Breast epithelium (tissue), 4 donors: ENCODE data around the gene SRRM3. TPM values are rescaled to one million over a fixed set of nuclear protein-coding genes. Genes with fewer than 3 reads are reported as not detected.
"Not testable (repeated sequence)": the region's sequence is repeated elsewhere in the genome, so short reads cannot be mapped to it uniquely, and the experiment has no call there.

ENCODE experiments used
- DNase-seq, 2 donors: peaks; one replicate each; pipeline ENCODE4 v3.0.0-alpha.2; 2019; ENCODE audit warnings: low spot score in 2 of 2
- H3K27ac ChIP-seq, 2 donors: fragments of 200-600 bp; sonication (generic) in 1 of 2; one replicate each; pipeline ENCODE4 v1.5.1; 2016 to 2019; ENCODE audit warnings: mild to moderate bottlenecking in 1 of 2
- H3K27me3 ChIP-seq, 2 donors: fragments of 200-600 bp; sonication (generic) in 1 of 2; one replicate each; pipeline versions ENCODE4 v1.5.1 to v1.6.0; 2017 to 2019; ENCODE audit warnings: control low read depth in 1 of 2, mild to moderate bottlenecking in 1 of 2
- H3K36me3 ChIP-seq: fragments of 200-600 bp; one replicate; pipeline ENCODE4 v1.5.1; 2019
- H3K4me1 ChIP-seq, 2 donors: fragments of 200-600 bp; sonication (generic); one replicate each; pipeline ENCODE4 v1.5.1; 2016 to 2019; ENCODE audit warnings: control low read depth in 1 of 2
- H3K4me3 ChIP-seq, 3 donors: fragments of 200-600 bp; sonication (generic); 1 replicate in 2 of 3; 2 replicates in 1 of 3; pipeline ENCODE4 v1.5.1; 2016 to 2019; ENCODE audit warnings: mild to moderate bottlenecking in 3 of 3, moderate library complexity in 2 of 3
- H3K9me3 ChIP-seq, 2 donors: fragments of 200-600 bp; sonication (generic) in 1 of 2; one replicate each; pipeline ENCODE4 v1.5.1; 2016 to 2019; ENCODE audit warnings: control low read depth in 1 of 2
- POLR2A ChIP-seq: fragments of 450-650 bp; IDR thresholded peaks from one replicate; pipeline ENCODE4 v1.6.1; 2016; ENCODE audit warnings: antibody characterized with exemption, mild to moderate bottlenecking, moderate library complexity
- POLR2AphosphoS5 ChIP-seq, 3 donors: sonication (generic); formaldehyde crosslinking; IDR thresholded peaks; one replicate each; pipeline ENCODE4 v1.6.1; 2017; ENCODE audit warnings: antibody characterized with exemption in 3 of 3
- intact Hi-C: fragments of 100-400 bp; cut with DNase I; formaldehyde crosslinking; loops from one replicate; pipeline ENCODE4 v1.15.1; 2023; ENCODE audit warnings: low total_unique reads
- total RNA-seq, 3 donors: library from RNA; depleted of rRNA; stranded (reverse); fragments of >200 nt; gene quantifications; one replicate each; pipeline ENCODE4 v1.1.0, GENCODE V29; 2016
- TF ChIP-seq, protein P1 (sequence below), 3 donors: fragments of 450-650 bp; IDR thresholded peaks; one replicate each; pipeline ENCODE4 v1.5.1; 2016 to 2017; ENCODE audit warnings: antibody characterized with exemption in 3 of 3, mild to moderate bottlenecking in 3 of 3, moderate library complexity in 3 of 3

Gene SRRM3, protein sequence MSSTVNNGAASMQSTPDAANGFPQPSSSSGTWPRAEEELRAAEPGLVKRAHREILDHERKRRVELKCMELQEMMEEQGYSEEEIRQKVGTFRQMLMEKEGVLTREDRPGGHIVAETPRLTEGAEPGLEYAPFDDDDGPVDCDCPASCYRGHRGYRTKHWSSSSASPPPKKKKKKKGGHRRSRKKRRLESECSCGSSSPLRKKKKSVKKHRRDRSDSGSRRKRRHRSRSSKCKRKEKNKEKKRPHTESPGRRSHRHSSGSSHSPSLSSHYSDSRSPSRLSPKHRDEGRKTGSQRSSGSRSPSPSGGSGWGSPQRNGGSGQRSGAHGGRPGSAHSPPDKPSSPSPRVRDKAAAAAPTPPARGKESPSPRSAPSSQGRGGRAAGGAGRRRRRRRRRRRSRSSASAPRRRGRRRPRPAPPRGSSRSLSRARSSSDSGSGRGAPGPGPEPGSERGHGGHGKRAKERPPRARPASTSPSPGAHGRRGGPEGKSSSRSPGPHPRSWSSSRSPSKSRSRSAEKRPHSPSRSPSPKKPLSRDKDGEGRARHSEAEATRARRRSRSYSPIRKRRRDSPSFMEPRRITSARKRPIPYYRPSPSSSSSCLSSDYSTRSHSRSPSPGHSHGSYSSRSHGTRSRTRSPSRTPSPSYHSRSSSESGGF
- total RNA-seq = 1 to 10 TPM; 3.4 to 7.9 (median 3.4) TPM

DNA sequence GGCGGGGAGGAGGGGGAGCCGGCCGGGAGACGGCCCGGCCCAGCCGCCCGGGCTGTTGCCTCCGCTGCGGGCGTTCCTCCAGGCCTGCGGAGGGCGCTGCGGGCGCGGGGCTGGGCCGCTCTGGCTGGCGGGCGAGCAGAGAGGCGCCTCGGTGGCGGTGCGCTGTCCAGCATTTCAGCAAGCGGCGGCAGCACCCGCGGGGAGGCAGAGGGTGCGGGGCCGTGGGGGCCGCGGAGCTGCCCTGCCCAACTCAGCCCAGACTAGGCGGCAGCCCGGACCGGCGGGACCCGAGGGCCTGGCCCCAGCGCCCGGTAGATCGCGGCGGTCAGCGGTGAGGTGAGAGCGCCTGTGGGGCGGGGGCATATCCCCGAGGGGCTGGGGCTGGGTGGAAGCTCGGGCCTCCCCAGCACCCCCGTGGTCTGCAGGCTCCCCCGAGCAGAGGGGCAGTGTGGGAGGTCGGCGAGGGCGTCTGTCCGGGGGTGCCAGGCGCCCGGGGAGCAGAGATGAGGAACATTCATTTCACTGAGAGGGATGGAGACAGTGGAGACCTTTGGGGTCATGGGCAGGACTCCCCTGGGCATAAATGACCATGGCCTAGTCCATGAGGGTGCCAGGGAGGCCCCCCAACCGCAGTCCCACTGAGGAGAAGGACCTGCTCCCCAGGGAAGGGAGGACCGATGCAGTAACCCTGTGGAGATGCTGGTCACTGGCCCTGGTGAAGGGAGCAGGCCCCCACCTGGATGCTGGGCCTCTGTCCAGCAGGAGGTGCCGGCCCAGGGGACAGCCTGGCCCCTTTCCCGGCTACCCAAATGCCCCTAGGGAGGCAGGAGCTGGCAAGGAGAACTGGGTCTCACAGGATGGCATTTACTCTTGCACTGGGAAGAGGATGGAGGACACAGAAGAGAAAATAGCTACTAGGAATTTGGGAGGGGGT, at the start of gene SRRM3:
Gene SRRM3 (plus strand): TSS at position 165 of the 934 bp plus-strand sequence. CDS start 33,171 bp downstream, outside the sequence.
- peak; percentile 20 to 77 for DNase-seq
- H3K9me3 ChIP-seq = no peaks in the 10 kb centered on the region
- peak within 1 kb of the TSS in 2 of 3 donors; percentile 14 to 48 for H3K4me3 ChIP-seq
- H3K27me3 ChIP-seq = peaks cover 0 to 7% of the 10 kb centered on the region in 2 donors
- H3K27ac ChIP-seq = no peak within 1 kb of the TSS
- TF ChIP-seq, protein P1, sequence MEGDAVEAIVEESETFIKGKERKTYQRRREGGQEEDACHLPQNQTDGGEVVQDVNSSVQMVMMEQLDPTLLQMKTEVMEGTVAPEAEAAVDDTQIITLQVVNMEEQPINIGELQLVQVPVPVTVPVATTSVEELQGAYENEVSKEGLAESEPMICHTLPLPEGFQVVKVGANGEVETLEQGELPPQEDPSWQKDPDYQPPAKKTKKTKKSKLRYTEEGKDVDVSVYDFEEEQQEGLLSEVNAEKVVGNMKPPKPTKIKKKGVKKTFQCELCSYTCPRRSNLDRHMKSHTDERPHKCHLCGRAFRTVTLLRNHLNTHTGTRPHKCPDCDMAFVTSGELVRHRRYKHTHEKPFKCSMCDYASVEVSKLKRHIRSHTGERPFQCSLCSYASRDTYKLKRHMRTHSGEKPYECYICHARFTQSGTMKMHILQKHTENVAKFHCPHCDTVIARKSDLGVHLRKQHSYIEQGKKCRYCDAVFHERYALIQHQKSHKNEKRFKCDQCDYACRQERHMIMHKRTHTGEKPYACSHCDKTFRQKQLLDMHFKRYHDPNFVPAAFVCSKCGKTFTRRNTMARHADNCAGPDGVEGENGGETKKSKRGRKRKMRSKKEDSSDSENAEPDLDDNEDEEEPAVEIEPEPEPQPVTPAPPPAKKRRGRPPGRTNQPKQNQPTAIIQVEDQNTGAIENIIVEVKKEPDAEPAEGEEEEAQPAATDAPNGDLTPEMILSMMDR (IDR thresholded peaks at IDR 0.05) = peak in 1 of 3 donors; percentile 35
- no peak for TF ChIP-seq POLR2AphosphoS5 (IDR thresholded peaks at IDR 0.05)
- intact Hi-C loops = no loop called here
- H3K36me3 ChIP-seq = no peaks in the 10 kb centered on the region
- no peaks in the 10 kb centered on the region for H3K4me1 ChIP-seq

DNA sequence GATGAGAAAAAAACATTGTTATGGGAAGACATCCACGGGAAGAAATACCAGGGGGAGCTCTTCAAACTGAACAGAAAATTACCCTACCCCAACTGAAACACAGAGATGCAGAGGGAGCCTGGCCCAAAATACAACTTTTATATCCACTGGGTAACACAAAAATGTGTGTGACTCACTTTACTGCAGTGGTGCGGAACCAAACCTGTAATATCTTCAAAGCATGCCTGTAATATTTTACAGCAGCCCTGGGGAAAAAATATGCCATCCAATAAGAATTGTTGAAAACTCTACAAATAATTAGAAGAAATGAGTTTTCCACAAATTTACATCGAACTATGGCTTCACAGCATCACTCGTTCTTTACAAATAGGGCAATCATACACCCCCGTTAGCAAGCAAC, 49.8 kb upstream of the SRRM3 start:
- no peak for DNase-seq
- no peak for TF ChIP-seq POLR2AphosphoS5 (IDR thresholded peaks at IDR 0.05)
- no peak for TF ChIP-seq POLR2A
- TF ChIP-seq, protein P1 (IDR thresholded peaks at IDR 0.05) = no peak
- no peak overlapping the region for H3K4me3 ChIP-seq
- H3K27me3 ChIP-seq = peaks cover 0 to 10% of the 10 kb centered on the region in 2 donors
- H3K36me3 ChIP-seq = no peaks in the 10 kb centered on the region
- no peaks in the 10 kb centered on the region for H3K9me3 ChIP-seq
- H3K4me1 ChIP-seq = no peaks in the 10 kb centered on the region
- intact Hi-C loops = no loop called here
- H3K27ac ChIP-seq = no peak overlapping the region

DNA sequence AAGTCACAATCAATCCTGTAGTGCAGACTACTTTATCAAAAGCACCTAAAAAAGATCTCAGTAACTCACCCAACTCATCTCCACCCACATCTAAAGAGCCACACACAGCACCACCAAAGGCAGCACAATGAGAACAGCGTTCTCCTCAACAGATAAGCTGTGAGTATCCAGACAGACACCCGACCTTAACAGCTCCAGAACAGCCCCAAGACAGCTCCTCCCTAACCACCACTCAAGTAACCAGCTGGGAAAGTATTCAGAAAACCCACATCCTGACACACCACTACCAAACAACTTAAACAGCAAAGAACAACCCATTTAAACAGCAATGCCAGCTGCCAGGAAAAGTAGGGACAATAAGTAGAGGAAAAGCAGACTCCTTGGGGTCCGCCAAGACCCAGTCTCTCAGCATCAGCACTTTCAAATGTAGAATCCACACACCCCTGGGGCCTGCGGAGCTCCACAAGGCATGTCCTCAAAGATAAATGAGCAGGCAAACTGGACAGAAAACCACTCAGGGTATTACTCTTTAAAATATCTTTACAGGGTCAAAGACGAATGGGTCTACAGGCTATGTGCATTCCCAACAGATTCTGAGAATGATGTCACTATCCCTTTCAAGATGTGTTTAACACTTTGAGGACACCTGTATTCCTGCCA, 48.0 kb upstream of the SRRM3 start:
- H3K27ac ChIP-seq, intact Hi-C loops, H3K9me3 ChIP-seq, H3K4me3 ChIP-seq, H3K36me3 ChIP-seq, H3K4me1 ChIP-seq, DNase-seq: not testable (repeated sequence)
- peaks cover 0 to 10% of the 10 kb centered on the region in 2 donors for H3K27me3 ChIP-seq

DNA sequence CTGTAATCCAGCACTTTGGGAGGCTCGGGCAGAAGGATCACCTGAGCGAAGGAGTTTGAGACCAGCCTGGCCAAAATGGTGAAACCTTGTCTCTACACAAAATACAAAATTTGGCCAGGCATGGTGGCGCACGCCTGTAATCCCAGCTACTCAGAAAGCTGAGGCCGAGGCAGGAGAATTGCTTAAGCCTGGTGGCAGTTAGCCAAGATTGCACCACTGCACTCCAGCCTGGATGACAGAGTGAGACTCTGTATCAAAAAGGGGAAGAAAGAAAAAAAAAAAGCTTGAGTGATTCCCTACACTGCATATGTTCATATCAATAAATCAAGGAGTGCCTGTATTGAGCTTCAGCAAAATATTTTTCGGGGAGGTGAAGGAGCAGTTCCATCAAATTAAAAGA, 45.8 kb upstream of the SRRM3 start:
- Histone ChIP-seq H3K9me3 (no peaks in the 10 kb centered on the region), H3K4me3 (no peak overlapping the region), H3K36me3 (no peaks in the 10 kb centered on the region), H3K27ac (no peak overlapping the region), H3K4me1 (no peaks in the 10 kb centered on the region), H3K27me3 (no peaks in the 10 kb centered on the region)
- no peak for DNase-seq
- no peak for TF ChIP-seq POLR2AphosphoS5 (IDR thresholded peaks at IDR 0.05)
- TF ChIP-seq, protein P1 (IDR thresholded peaks at IDR 0.05) = no peak
- TF ChIP-seq POLR2A = no peak
- intact Hi-C loops = no loop called here

DNA sequence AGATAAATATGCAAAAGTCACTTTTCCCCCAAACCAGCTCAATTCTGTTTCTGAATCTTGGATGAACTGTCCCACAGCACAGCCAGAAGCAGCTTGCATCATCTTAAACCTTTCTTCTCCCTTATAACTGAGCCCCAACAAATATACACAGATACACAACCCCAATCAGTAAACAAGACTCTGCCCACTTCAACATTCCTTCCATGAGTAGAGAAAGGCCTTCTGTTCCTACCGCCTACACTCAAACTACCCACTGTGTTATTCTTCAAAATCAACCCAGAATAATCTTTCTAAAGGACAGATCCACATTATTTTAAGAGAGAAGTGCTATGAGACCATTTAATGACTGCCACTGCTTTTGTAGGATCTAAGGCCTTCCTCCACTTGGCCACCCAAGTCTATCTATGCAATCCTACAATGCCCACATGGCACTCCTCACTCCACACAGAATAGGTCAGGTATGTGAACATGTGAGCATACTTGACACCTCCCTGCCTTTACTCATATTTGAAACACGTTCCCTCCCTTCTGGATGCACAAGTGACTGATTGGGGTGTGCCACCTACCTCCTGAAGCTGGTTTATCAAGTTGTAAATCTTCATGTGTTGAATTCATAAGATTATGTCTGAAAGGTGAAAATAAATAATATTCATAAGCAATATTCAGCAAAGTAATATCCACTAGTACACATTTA, 44.6 kb upstream of the SRRM3 start:
- H3K36me3 ChIP-seq, H3K27me3 ChIP-seq, intact Hi-C loops, DNase-seq, H3K27ac ChIP-seq, H3K9me3 ChIP-seq, H3K4me3 ChIP-seq, H3K4me1 ChIP-seq: not testable (repeated sequence)

DNA sequence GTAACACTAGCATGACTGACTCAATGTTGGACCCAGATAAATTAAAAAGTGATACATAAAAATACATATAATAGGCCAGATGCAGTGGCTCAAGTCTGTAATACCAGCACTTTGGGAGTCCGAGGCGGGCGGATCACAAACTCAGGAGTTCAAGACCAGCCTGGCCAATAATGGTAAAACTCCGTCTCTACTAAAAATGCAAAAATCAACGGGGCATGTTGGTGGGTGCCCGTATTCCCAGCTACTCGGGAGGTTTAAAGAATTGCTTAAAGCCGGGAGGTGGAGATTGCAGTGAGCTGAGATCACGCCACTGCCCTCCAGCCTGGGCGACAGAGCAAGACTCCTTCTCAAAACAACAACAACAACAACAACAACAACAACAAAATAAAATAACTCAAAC, 43.3 kb upstream of the SRRM3 start:
- H3K27ac ChIP-seq, H3K4me1 ChIP-seq, H3K9me3 ChIP-seq, DNase-seq, H3K27me3 ChIP-seq, intact Hi-C loops, H3K4me3 ChIP-seq, H3K36me3 ChIP-seq: not testable (repeated sequence)

DNA sequence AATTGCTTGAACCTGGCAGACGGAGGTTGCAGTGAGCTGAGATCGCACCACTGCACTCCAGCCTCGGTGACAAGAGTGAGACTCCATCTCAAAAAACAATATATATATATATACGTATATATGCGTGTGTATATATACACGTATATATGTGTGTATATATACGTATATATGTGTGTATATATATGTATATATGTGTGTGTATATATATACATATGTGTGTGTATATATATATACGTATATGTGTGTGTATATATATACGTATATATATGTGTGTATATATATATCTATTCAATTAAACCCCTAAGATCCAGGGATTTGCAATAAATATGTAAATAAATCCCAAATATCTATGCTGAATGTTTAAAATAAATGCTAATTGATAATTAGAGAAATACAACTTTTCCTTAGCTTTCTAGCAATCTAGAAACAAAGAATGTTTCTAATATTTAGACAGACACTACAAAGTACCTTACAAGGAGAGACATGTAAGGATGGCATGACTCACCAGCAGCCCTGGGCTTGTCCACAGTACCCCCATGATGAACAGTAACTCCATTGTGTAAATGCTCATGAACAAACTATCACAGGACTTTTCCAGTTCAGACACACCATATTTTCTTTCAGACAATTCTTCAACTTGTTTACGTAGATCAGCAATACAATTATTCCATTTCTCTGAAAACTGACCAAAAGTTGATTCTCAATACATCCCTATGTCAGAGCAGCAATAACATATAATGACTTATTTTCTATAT, 39.1 kb upstream of the SRRM3 start:
- H3K4me3 ChIP-seq, H3K36me3 ChIP-seq, H3K9me3 ChIP-seq, H3K4me1 ChIP-seq, H3K27me3 ChIP-seq, intact Hi-C loops: not testable (repeated sequence)
- H3K27ac ChIP-seq = peak overlapping the region in 1 of 2 donors; percentile 26
- peak in 1 of 2 donors; percentile 77 for DNase-seq

DNA sequence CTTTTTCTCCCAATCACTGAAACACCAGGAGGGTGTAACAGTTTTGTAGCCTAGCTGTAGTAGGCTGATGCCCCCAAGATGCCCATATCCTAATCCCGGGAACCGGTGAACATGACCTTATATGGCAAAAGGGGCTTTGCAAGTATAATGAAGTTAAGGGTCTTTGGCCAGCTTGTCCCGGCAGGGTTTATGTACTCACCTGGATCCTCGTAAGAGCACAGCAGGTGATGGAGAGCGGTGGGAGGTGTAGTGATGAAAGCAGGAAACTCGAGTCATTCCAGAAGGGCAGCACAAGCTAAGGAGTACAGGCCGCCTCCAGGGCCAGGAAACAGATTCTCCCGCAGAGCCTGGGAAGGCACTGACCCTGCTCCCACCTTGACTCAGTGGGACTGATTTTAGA, 37.9 kb upstream of the SRRM3 start:
- peak in 1 of 2 donors; percentile 9 for DNase-seq

More for the DNA sequence above, 37.9 kb upstream of the SRRM3 start:
- H3K27ac ChIP-seq, H3K4me1 ChIP-seq, intact Hi-C loops, H3K36me3 ChIP-seq, H3K4me3 ChIP-seq, H3K27me3 ChIP-seq, H3K9me3 ChIP-seq: not testable (repeated sequence)
